ENCODE data around the gene IL16.
A peak's percentile ranks its signal among the peaks of the same experiment; 100 is the strongest.
"Not testable (repeated sequence)": the region's sequence is repeated elsewhere in the genome, so short reads cannot be mapped to it uniquely, and the experiment has no call there.

The IL16 gene

DNA sequence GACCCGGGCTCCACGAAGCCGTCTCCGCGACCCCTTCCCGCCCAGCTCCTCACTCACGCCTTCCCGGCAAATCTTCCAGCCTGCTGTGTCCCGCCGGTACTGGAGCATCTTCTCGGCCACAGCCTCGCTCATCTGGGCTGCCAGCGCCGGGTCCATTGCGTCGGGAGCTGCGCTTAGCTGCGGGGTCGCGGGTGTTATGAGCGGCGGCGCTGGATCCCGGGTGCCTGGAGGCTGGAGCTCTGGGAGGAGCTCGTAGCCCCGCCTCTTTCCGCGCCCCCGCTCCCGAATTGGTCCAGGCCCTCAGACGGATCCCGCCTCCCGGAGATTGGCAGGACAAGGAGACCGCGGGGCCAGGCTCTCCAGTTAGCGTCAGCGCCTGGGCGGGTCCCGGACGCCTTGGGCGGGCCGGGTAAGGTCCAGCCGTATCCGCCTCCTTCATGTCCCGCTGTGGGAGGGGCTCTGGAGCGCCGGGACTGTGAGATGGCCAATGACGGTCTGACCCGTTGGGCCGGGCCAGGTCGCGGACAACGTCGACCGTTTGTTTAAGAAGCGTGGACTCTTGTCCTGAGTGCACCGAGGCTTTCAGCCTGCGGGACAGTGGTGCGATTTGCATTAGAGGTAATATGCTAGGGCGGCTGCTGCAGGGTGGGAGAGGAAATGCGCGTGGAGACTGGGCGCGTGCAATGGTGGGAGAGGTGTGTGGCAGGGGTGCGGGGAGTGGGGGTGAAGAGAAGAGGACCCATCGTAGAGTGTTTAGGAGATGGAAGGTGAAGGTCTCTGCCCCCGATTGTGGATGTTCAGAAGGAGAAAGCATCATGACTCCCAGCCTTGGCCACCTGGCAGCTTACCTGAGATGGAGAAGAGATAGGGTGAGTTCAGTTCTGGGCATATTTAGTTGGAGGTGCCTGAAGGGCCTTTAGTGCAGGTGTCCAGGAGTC lies 127.5 kb downstream of the IL16 start, which contains the start of gene STARD5:
Gene STARD5, minus strand, starts transcription at position 198 of the 938 bp plus-strand sequence. Its CDS starts 42 bp downstream, at position 156.
- H3K4me2 ChIP-seq, result peak within 1 kb of the TSS; percentile 93
- H3K4me1 ChIP-seq, result peaks cover 23% of the 10 kb centered on the region
- H3K4me3 ChIP-seq, result peak within 1 kb of the TSS; percentile 72
- no peaks in the 10 kb centered on the region for H3K27me3 ChIP-seq
- H3K36me3 ChIP-seq, result peaks cover 14% of the 10 kb centered on the region
- H3K9me3 ChIP-seq, result no peaks in the 10 kb centered on the region
- H4K20me1 ChIP-seq, result no peaks in the 10 kb centered on the region
- H3K9ac ChIP-seq, result peak within 1 kb of the TSS; percentile 75
- no peak for TF ChIP-seq Cebpa-rat (IDR thresholded peaks at IDR 0.05)
- H3K27ac ChIP-seq, result 0 out of 2 replicates have a peak within 1 kb of the TSS, but pooled peaks have one; percentile 24

DNA sequence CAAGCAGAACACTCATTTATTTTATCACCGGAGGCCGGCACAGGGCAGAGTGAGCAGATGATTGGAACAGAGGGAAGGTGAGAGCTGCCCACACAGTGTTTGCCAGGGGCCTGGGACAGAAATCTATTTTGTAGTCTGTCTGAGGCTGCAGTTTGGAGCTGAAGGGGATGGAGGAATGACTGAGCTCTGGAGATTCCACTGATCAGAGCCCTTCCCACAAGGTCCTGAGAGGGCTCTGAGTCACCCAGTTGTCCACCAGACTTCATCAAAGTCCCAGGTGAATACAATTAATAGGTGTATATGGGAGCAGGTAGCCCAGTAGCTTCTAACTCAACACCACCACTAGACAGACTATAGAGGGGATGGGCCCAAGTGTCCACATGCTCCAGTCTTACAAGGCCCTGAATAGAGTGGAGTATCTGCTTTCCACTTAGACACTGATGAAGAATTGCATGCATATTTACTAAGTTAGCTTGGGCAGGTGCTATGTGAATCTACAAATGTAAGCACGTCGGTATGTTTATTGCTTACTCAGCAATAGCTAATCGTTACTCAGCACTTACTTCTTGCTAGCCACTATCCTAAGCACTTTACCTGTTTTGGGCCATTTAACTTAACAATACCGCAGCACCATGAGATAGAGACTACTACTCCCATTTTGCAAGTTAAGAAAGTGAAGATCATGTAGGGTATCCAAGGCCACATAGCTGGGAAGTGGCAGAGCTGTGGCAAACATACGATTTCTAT lies 130.0 kb downstream of the IL16 start:
- peaks cover 37% of the 10 kb centered on the region for H3K4me1 ChIP-seq
- no peaks in the 10 kb centered on the region for H3K36me3 ChIP-seq
- no peaks in the 10 kb centered on the region for H3K27me3 ChIP-seq
- no peak for TF ChIP-seq Cebpa-rat (IDR thresholded peaks at IDR 0.05)
- no peak overlapping the region for H3K4me2 ChIP-seq
- H3K4me3 ChIP-seq, result no peak overlapping the region
- H3K9me3 ChIP-seq, result no peaks in the 10 kb centered on the region
- H3K27ac ChIP-seq, result no peak overlapping the region
- no peak overlapping the region for H3K9ac ChIP-seq
- no peaks in the 10 kb centered on the region for H4K20me1 ChIP-seq

DNA sequence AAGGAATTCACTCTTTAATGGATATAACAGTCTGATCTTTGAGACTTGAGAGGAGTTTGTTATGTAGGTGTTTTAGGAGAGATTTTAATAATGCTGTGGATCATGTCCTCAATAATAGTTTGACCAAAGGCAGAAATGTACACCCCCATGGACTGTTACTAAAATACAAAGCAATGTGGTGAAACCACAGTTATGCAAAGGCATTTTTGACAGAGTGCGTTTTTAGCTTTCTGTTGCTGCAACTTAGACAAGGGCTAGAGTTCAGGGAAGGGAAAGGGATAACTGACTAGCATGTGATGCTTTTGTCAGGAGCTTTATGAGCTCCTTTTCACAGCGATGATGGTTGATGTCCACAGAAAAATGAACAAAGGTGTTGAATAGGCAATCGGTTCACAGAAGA lies 130.8 kb downstream of the IL16 start:
- Histone ChIP-seq H3K4me2 (no peak overlapping the region), H3K27me3 (no peaks in the 10 kb centered on the region), H4K20me1 (no peaks in the 10 kb centered on the region), H3K27ac (no peak overlapping the region), H3K36me3 (no peaks in the 10 kb centered on the region), H3K4me3 (no peak overlapping the region), H3K9me3 (no peaks in the 10 kb centered on the region), H3K9ac (no peak overlapping the region), H3K4me1 (peaks cover 39% of the 10 kb centered on the region)
- TF ChIP-seq Cebpa-rat (IDR thresholded peaks at IDR 0.05), result no peak

DNA sequence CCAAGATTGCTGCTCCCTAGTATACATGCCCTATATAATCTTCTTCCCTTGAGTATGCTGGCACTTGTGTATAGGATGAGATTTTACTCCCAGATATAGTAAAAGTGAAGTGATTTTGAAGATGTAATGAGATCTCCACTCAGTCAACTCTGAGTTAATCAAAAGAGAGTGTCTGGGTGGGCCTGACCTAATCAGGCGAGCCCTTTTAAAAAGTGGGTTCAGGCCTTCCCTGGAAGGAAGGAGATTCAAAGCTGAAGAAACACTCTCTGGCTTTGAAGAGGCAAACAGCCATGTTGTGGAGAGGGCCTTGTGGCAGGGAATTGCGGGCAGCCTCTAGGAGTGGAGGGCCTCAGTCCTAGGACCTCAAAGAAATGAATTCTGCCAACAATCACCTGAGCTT lies 132.8 kb downstream of the IL16 start:
- Histone ChIP-seq H3K36me3 (no peaks in the 10 kb centered on the region), H4K20me1 (no peaks in the 10 kb centered on the region), H3K4me2 (no peak overlapping the region), H3K4me3 (no peak overlapping the region), H3K27ac (no peak overlapping the region), H3K4me1 (peaks cover 25% of the 10 kb centered on the region), H3K9ac (no peak overlapping the region), H3K9me3 (no peaks in the 10 kb centered on the region), H3K27me3 (no peaks in the 10 kb centered on the region)
- no peak for TF ChIP-seq Cebpa-rat (IDR thresholded peaks at IDR 0.05)

DNA sequence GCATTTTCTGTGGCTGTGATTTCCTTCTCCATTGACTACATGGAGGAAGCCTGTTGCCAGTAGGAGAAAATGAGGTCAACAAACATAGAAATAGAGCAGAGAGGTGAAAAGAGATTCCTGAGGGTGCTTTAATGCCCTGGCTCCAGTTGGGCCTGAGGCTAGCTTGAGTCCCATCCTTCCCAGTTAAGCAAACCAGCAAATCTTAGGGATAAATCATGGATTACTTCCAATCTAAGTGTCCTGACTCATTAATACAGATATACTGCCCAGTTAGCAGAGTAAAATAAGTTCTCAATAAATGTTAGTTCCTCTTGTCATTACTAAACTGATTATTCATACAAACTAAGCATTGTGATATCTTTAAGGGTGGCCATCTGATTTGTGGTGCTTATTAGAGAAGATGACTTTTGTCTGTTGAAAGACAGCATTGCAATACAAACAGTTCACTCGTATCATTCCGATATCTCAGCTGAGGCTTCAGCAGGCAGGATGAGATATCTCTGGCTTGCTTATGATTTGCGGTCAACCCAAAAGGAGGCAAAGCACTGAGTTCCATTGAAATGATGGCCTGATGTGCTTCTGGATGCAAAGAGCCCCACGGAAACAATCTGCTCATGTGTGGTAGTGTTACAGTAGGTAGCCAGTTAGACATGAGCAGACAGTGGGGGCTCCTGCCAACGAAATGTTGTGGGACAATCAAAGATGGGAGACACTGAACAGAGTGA lies 133.8 kb downstream of the IL16 start:
- Histone ChIP-seq H3K4me1 (peaks cover 17% of the 10 kb centered on the region), H3K4me3 (no peak overlapping the region), H3K27ac (no peak overlapping the region), H3K27me3 (no peaks in the 10 kb centered on the region), H3K9me3 (no peaks in the 10 kb centered on the region), H4K20me1 (no peaks in the 10 kb centered on the region), H3K9ac (no peak overlapping the region), H3K4me2 (peak overlapping the region; percentile 59), H3K36me3 (no peaks in the 10 kb centered on the region)
- no peak for TF ChIP-seq Cebpa-rat (IDR thresholded peaks at IDR 0.05)

DNA sequence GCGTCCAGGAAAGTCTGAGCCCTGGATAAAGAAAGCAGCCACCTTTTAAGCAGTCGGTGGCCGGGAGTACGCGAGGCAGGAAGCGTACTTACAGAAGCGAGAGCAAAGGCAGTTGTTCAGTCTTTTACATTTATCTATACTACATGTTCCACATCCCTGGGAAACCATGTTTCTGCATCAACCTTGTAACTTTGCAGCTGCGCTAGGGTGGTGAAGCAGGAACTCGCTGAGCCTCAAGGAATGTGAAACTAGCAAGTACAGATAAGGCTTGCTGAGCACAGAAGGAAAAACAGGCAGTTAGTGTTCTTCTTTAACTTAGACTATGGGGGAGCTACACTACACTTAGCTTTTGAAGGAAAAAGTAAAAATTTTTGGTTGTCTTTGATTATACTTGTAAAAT lies 134.5 kb downstream of the IL16 start:
- H3K9ac ChIP-seq, H3K27me3 ChIP-seq, H3K36me3 ChIP-seq, H4K20me1 ChIP-seq, H3K9me3 ChIP-seq, H3K27ac ChIP-seq, H3K4me3 ChIP-seq: not testable (repeated sequence)
- Histone ChIP-seq H3K4me2 (peak overlapping the region; percentile 59), H3K4me1 (peaks cover 17% of the 10 kb centered on the region)

DNA sequence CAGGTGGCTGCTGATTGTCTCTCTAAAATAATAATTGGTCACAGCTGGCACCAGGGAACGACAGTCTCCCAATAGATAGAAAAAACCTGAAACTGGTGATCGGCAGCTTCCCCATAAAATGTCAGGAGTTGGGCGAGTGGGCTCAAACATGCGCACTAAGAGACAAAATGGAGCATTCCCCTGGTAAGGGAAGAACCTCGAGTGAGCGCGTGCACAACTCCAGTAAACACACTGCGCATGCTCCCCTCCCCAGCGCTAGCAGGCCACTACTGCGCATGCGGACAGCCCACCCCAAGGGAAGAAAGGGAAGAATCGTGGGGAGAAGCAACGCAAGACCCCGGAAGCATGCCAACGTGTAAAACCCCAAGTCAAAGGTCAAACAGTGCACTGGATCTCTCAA lies 134.9 kb downstream of the IL16 start:
- Histone ChIP-seq H3K27ac (no peak overlapping the region), H3K4me3 (no peak overlapping the region), H3K4me2 (peak overlapping the region; percentile 59), H3K4me1 (peaks cover 17% of the 10 kb centered on the region), H3K36me3 (no peaks in the 10 kb centered on the region), H3K27me3 (no peaks in the 10 kb centered on the region), H4K20me1 (no peaks in the 10 kb centered on the region), H3K9ac (no peak overlapping the region), H3K9me3 (no peaks in the 10 kb centered on the region)
- TF ChIP-seq Cebpa-rat (IDR thresholded peaks at IDR 0.05), result no peak

DNA sequence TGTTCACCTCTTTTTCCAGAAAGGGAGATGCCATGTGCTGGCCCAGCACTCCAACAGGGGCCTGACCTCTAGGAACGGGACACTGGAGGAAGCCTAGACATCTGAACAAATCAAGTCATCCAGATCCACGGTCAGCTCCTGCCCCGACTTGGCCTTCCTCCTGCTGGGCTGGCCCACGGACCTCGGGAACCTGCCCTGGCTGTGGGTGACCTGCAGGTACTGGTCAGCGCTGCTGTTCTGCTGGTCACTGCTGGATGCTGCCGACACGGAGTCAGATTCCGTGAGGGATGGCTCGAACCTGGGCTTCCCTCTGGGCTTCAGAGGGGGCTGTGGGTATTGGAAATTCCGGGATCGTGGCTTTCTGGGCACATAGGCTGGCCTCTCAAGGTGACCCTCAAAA lies 135.6 kb downstream of the IL16 start:
- Histone ChIP-seq H3K4me3 (no peak overlapping the region), H3K9ac (no peak overlapping the region), H3K27me3 (no peaks in the 10 kb centered on the region), H4K20me1 (no peaks in the 10 kb centered on the region), H3K4me2 (no peak overlapping the region), H3K9me3 (no peaks in the 10 kb centered on the region), H3K27ac (no peak overlapping the region), H3K4me1 (peaks cover 17% of the 10 kb centered on the region), H3K36me3 (no peaks in the 10 kb centered on the region)
- no peak for TF ChIP-seq Cebpa-rat (IDR thresholded peaks at IDR 0.05)

DNA sequence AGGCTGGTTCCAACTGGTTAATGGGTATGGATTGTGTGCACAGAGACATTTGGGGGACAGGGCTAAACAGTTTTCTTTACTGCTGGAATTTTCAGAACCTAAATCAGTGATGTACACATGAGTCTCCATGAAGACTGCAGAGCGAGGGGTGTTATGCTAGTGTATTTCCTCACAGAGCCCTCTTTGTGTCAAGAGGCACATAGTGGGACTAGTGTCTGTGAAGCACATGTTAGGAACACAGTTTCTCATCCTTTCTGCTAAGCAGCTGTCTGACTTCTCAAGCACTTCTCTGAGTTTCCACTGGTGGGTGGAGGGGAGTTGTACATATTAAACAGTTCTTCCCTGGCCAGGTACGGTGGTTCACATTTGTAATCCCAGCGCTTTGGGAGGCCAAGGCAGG lies 136.7 kb downstream of the IL16 start:
- TF ChIP-seq Cebpa-rat (IDR thresholded peaks at IDR 0.05), result no peak
- H3K4me1 ChIP-seq, result peaks cover 17% of the 10 kb centered on the region
- H3K4me2 ChIP-seq, result no peak overlapping the region
- no peak overlapping the region for H3K4me3 ChIP-seq
- no peak overlapping the region for H3K27ac ChIP-seq
- H4K20me1 ChIP-seq, result no peaks in the 10 kb centered on the region
- no peaks in the 10 kb centered on the region for H3K27me3 ChIP-seq
- H3K36me3 ChIP-seq, result no peaks in the 10 kb centered on the region
- no peaks in the 10 kb centered on the region for H3K9me3 ChIP-seq
- no peak overlapping the region for H3K9ac ChIP-seq

Measured in BLaER1 (cell line).